Measurements from ENCODE around the gene MBLAC2. TPM values are rescaled to one million over a fixed set of nuclear protein-coding genes. Genes with fewer than 3 reads are reported as not detected.

Gene MBLAC2
- total RNA-seq, 5 donors from 2014 or later (not counting 1 experiment from before 2014, with no cell fraction given), result 6.0 to 13.0 (median 9.8) TPM

- DNase-seq, result no peak
- Histone ChIP-seq H3K4me3 (ENCODE audit: control insufficient read depth in 1 of 2, extremely low read depth in 1 of 2, low read length in 1 of 2) (peak overlapping the region; percentile 86 to 97), H3K4me1 (ENCODE audit: control insufficient read depth in 1 of 2, extremely low read depth in 1 of 2, insufficient read depth in 2 of 2, low read length in 2 of 2) (peaks cover 7 to 14% of the 10 kb centered on the region in 2 experiments), H3K36me3 (ENCODE audit: control insufficient read depth in 2 of 2, extremely low read depth in 1 of 2, insufficient read depth in 1 of 2, low read length in 1 of 2) (peaks cover 0 to 3% of the 10 kb centered on the region in 2 donors), H3K9me3 (no peaks in the 10 kb centered on the region), H3K27me3 (replicated peaks in 1 of 2; ENCODE audit: control insufficient read depth in 2 of 2, extremely low read depth in 1 of 2, insufficient read depth in 2 of 2, low read length in 1 of 2) (peaks cover 0 to 3% of the 10 kb centered on the region in 2 experiments), H3K27ac (ENCODE audit: low read length) (peak overlapping the region; percentile 84)
- Mint-ChIP-seq H3K9me3 (no peaks in the 10 kb centered on the region), H3K27me3 (no peaks in the 10 kb centered on the region), H3K4me1 (peaks cover 14 to 18% (median 16%) of the 10 kb centered on the region in 3 donors), H3K36me3 (peaks cover 12% of the 10 kb centered on the region), H3K27ac (no peak overlapping the region), H3K4me3 (no peak overlapping the region)
- ATAC-seq (replicated peaks in 1 of 4), result no peak
- POLR2A ChIA-PET, result interaction anchor here (0.7 to 2.1 kb wide), 18 partner anchors 10 to 973 kb away, joined by 3 to 22 read pairs (median 5); partner anchors contain the start of genes MBLAC2 (in 2 of the 2), POLR3G (in 2 of the 2), ARRDC3 (in 1 of the 2) and LYSMD3 (in 1 of the 2)
- CTCF ChIA-PET, result interaction anchor here (0.7 to 2.7 kb wide), 11 partner anchors 16 to 973 kb away, joined by 3 to 32 read pairs (median 5); partner anchors contain the start of genes ARRDC3 (in 1 of the 2), LYSMD3 (in 1 of the 2), MBLAC2 (in 1 of the 2) and POLR3G (in 1 of the 2)
- WGBS (ENCODE audit: insufficient coverage), result 0% methylated on average over 2 of the region's 10 CpGs
Observed at GRCh38 chr5:90410178-90410762, 64.3 kb downstream of the MBLAC2 start.

- Mint-ChIP-seq H3K4me1 (peaks cover 18 to 22% (median 19%) of the 10 kb centered on the region in 3 donors), H3K36me3 (peaks cover 17% of the 10 kb centered on the region), H3K27ac (no peak within 1 kb of the TSS), H3K27me3 (no peaks in the 10 kb centered on the region), H3K9me3 (no peaks in the 10 kb centered on the region), H3K4me3 (no peak within 1 kb of the TSS)
- ChIA-PET CTCF (interaction anchor here (0.5 to 2.7 kb wide), 13 partner anchors 19 to 974 kb away, joined by 3 to 32 read pairs (median 3); partner anchors contain the start of genes ARRDC3 (in 1 of the 2), LYSMD3 (in 1 of the 2), MBLAC2 (in 1 of the 2) and POLR3G (in 1 of the 2)), POLR2A (interaction anchor here (0.6 to 2.1 kb wide), 17 partner anchors 9 to 974 kb away, joined by 3 to 22 read pairs (median 6); partner anchors contain the start of genes MBLAC2 (in 2 of the 2), POLR3G (in 2 of the 2), ARRDC3 (in 1 of the 2) and LYSMD3 (in 1 of the 2))
- 0% methylated on average over 34 of the region's 51 CpGs for WGBS (ENCODE audit: insufficient coverage)
- Histone ChIP-seq H3K4me3 (ENCODE audit: control insufficient read depth in 1 of 2, extremely low read depth in 1 of 2, low read length in 1 of 2) (peak within 1 kb of the TSS; percentile 97 to 98), H3K4me1 (ENCODE audit: control insufficient read depth in 1 of 2, extremely low read depth in 1 of 2, insufficient read depth in 2 of 2, low read length in 2 of 2) (peaks cover 7 to 14% of the 10 kb centered on the region in 2 experiments), H3K36me3 (ENCODE audit: control insufficient read depth in 2 of 2, extremely low read depth in 1 of 2, insufficient read depth in 1 of 2, low read length in 1 of 2) (peaks cover 0 to 3% of the 10 kb centered on the region in 2 donors), H3K9me3 (no peaks in the 10 kb centered on the region), H3K27ac (ENCODE audit: low read length) (peak within 1 kb of the TSS; percentile 95), H3K27me3 (replicated peaks in 1 of 2; ENCODE audit: control insufficient read depth in 2 of 2, extremely low read depth in 1 of 2, insufficient read depth in 2 of 2, low read length in 1 of 2) (peaks cover 0 to 1% of the 10 kb centered on the region in 2 experiments)
- peak; percentile 76 to 95 (median 85) for DNase-seq
- ATAC-seq (replicated peaks in 1 of 4), result peak; percentile 93 to 95 (median 94)
Observed at GRCh38 chr5:90409318-90410177, 65.0 kb downstream of the MBLAC2 start, which contains the start of gene CETN3. Gene CETN3 (minus strand): TSS chr5:90409756. CDS start chr5:90409661, 95 bp downstream.

- H3K36me3 ChIP-seq (ENCODE audit: control insufficient read depth in 2 of 2, extremely low read depth in 1 of 2, insufficient read depth in 1 of 2, low read length in 1 of 2), result peaks cover 0 to 3% of the 10 kb centered on the region in 2 donors
- peaks cover 19% of the 10 kb centered on the region for H3K36me3 Mint-ChIP-seq
- no peak for DNase-seq
- H3K9me3 Mint-ChIP-seq, result no peaks in the 10 kb centered on the region
- CTCF ChIA-PET, result interaction anchor here (0.5 to 2.7 kb wide), 6 partner anchors 18 to 457 kb away, joined by 3 to 32 read pairs (median 3); partner anchors contain the start of gene LYSMD3 (in 1 of the 2)
- no peaks in the 10 kb centered on the region for H3K27me3 Mint-ChIP-seq
- H3K4me3 Mint-ChIP-seq, result no peak overlapping the region
- WGBS (ENCODE audit: insufficient coverage), result 22% methylated on average over 7 of the region's 14 CpGs
- POLR2A ChIA-PET, result interaction anchor here (0.6 to 2.1 kb wide), 8 partner anchors 8 to 972 kb away, joined by 3 to 22 read pairs (median 6); no protein-coding TSS in a partner anchor
- H3K27ac Mint-ChIP-seq, result no peak overlapping the region
- H3K27me3 ChIP-seq (replicated peaks in 1 of 2; ENCODE audit: control insufficient read depth in 2 of 2, extremely low read depth in 1 of 2, insufficient read depth in 2 of 2, low read length in 1 of 2), result no peaks in the 10 kb centered on the region
- peak overlapping the region; percentile 95 for H3K27ac ChIP-seq (ENCODE audit: low read length)
- H3K9me3 ChIP-seq, result no peaks in the 10 kb centered on the region
- peaks cover 18 to 22% (median 19%) of the 10 kb centered on the region in 3 donors for H3K4me1 Mint-ChIP-seq
- peak overlapping the region; percentile 97 to 98 for H3K4me3 ChIP-seq (ENCODE audit: control insufficient read depth in 1 of 2, extremely low read depth in 1 of 2, low read length in 1 of 2)
- H3K4me1 ChIP-seq (ENCODE audit: control insufficient read depth in 1 of 2, extremely low read depth in 1 of 2, insufficient read depth in 2 of 2, low read length in 2 of 2), result peaks cover 7 to 14% of the 10 kb centered on the region in 2 experiments
- no peak for ATAC-seq (replicated peaks in 1 of 4)
Observed at GRCh38 chr5:90408571-90409317, 65.8 kb downstream of the MBLAC2 start.

Other genes starting within 250 kb of the MBLAC2 start
- 10 to 100 TPM in 3 of 5 donors, 1 to 10 TPM in 2; 6.9 to 17.6 (median 15.8) TPM for gene CETN3, start 65.0 kb downstream of the MBLAC2 start, total RNA-seq
- 1 to 10 TPM in 3 of 5 donors, under 1 TPM in 2; 0.84 to 2.3 (median 1.6) TPM for gene POLR3G, start 93 bp upstream of the MBLAC2 start, total RNA-seq
- 10 to 100 TPM; 18.4 to 28.9 (median 21.5) TPM for gene LYSMD3, start 54.8 kb upstream of the MBLAC2 start, total RNA-seq
- 1 to 10 TPM in 3 of 5 donors, under 1 TPM in 1, not detected in 1; 0.68 to 1.6 (median 1.2) TPM for gene ADGRV1, start 84.0 kb upstream of the MBLAC2 start, total RNA-seq

Measured in T-cell (primary cell).